ENCODE measurements around the gene PFDN1.

Gene PFDN1

DNA sequence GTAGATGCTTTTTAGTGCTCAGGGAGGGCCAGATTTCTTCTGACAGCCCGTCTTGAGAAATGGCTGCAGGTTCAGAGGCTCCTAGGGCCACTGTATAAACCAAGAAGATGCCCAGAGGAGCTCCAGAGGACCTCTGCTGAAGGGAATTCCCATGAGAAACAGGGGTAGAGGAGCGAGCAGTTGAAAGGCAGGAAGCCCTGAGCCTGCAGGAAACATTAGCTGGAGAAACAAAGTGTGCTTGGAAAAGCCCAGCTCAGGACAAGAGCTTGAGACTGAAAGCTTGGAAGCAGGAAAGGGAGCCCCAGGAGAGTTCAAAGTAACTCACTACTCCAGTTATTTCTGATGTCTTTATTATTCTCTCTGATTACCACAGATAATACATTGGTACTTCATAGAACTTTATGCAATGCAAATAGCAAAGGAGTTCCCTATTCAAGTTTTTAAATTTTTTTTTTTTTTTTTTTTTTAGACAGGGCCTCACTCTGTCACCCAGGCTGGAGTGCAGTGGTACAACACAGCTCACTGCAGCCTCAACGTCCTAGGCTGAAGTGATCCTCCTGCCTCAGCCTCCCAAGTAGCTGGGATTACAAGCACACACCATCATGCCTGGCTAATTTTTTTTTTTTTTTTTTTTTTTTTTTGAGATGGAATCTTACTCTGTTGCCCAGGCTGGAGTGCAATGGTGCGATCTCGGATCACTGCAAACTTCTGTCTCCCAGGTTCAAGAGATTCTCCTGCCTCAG is 27.0 kb upstream of the PFDN1 start:
- Histone ChIP-seq H3K4me2 (ENCODE audit: low read length) (no peak overlapping the region), H3K27me3 (ENCODE audit: control insufficient read depth, low read length) (peaks cover 17% of the 10 kb centered on the region), H3K36me3 (ENCODE audit: control insufficient read depth, low read length) (no peaks in the 10 kb centered on the region), H4K20me1 (ENCODE audit: control insufficient read depth, insufficient read depth, low read depth, low read length) (no peaks in the 10 kb centered on the region), H3K9me2 (replicated peaks; ENCODE audit: control insufficient read depth, low read length) (no peaks in the 10 kb centered on the region), H3K27ac (ENCODE audit: low read depth, low read length) (no peak overlapping the region), H3K4me1 (ENCODE audit: control insufficient read depth, low read length) (no peaks in the 10 kb centered on the region), H3K4me3 (ENCODE audit: low read length) (no peak overlapping the region), H3K9me3 (ENCODE audit: control insufficient read depth, insufficient read depth, low read length) (no peaks in the 10 kb centered on the region), H3K79me2 (ENCODE audit: control insufficient read depth, low read length) (no peaks in the 10 kb centered on the region), H3F3A (ENCODE audit: control insufficient read depth, insufficient read depth) (no peaks in the 10 kb centered on the region)
- no peak for TF ChIP-seq EZH2phosphoT487 (IDR thresholded peaks at IDR 0.05; ENCODE audit: borderline replicate concordance, low read length)
- TF ChIP-seq, protein P1, sequence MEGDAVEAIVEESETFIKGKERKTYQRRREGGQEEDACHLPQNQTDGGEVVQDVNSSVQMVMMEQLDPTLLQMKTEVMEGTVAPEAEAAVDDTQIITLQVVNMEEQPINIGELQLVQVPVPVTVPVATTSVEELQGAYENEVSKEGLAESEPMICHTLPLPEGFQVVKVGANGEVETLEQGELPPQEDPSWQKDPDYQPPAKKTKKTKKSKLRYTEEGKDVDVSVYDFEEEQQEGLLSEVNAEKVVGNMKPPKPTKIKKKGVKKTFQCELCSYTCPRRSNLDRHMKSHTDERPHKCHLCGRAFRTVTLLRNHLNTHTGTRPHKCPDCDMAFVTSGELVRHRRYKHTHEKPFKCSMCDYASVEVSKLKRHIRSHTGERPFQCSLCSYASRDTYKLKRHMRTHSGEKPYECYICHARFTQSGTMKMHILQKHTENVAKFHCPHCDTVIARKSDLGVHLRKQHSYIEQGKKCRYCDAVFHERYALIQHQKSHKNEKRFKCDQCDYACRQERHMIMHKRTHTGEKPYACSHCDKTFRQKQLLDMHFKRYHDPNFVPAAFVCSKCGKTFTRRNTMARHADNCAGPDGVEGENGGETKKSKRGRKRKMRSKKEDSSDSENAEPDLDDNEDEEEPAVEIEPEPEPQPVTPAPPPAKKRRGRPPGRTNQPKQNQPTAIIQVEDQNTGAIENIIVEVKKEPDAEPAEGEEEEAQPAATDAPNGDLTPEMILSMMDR (IDR thresholded peaks at IDR 0.05; ENCODE audit: low read depth, low read length, poor library complexity, severe bottlenecking): no peak

DNA sequence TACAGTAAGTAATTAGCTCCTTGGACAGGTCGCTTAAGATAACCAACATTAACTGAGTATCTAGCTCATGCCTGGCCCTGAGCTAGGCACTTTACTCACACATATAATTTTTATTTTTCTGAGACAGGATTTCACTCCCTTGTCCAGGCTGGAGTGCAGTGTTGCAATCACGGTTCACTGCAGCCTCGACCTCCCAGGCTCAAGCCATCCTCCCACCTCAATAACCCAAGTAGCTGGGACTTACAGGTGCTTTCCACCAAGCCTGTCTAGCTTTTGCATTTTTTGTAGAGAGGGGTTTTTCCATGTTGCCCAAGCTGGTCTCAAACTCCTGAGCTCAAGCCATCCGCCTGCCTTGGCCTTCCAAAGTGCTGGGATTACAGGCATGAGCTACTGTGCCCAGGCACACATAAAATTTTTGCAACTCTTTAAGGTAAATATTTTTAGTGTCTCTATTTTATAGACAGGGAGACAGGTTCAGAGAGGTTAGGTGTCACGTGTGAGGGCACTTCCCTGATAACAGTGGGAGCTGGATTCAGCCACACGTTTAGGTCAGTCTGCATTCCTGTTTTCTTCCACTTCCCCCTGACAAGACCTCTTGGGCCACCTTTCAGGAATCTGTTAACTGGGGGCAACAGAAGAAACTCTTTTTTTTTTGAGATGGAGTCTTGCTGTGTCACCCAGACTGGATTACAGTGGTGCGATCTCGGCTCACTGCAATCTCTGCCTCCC is 25.3 kb upstream of the PFDN1 start:
- Histone ChIP-seq H3F3A (ENCODE audit: control insufficient read depth, insufficient read depth) (no peaks in the 10 kb centered on the region), H3K9me3 (ENCODE audit: control insufficient read depth, insufficient read depth, low read length) (no peaks in the 10 kb centered on the region), H3K4me1 (ENCODE audit: control insufficient read depth, low read length) (no peaks in the 10 kb centered on the region), H3K4me2 (ENCODE audit: low read length) (no peak overlapping the region), H3K27me3 (ENCODE audit: control insufficient read depth, low read length) (peaks cover 17% of the 10 kb centered on the region), H3K27ac (ENCODE audit: low read depth, low read length) (no peak overlapping the region), H3K36me3 (ENCODE audit: control insufficient read depth, low read length) (no peaks in the 10 kb centered on the region), H3K79me2 (ENCODE audit: control insufficient read depth, low read length) (no peaks in the 10 kb centered on the region), H3K4me3 (ENCODE audit: low read length) (no peak overlapping the region), H4K20me1 (ENCODE audit: control insufficient read depth, insufficient read depth, low read depth, low read length) (no peaks in the 10 kb centered on the region), H3K9me2 (replicated peaks; ENCODE audit: control insufficient read depth, low read length) (no peaks in the 10 kb centered on the region)
- TF ChIP-seq, protein P1 (IDR thresholded peaks at IDR 0.05; ENCODE audit: low read depth, low read length, poor library complexity, severe bottlenecking): no peak
- TF ChIP-seq EZH2phosphoT487 (IDR thresholded peaks at IDR 0.05; ENCODE audit: borderline replicate concordance, low read length): no peak

DNA sequence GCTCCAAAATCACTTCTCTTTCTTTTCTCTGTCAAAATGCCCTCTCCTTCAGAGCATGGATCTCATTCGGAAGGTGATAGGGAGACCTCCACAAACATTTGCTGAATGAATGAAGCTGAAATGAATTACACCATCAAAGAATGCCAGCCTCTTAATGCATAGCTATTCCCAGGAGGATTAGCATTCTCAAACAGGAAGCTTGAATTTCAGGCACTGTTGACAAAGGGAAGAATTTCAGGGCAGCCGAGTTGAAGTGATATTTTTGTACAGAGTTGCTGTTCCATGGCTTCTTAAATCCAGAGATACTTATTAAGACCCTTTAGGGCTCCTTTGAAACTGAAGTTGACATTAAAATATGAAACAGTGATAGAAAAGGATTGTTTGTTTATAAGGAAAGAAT is 24.7 kb upstream of the PFDN1 start:
- no peaks in the 10 kb centered on the region for H3F3A ChIP-seq (ENCODE audit: control insufficient read depth, insufficient read depth)
- no peak overlapping the region for H3K27ac ChIP-seq (ENCODE audit: low read depth, low read length)
- H3K4me3 ChIP-seq (ENCODE audit: low read length): no peak overlapping the region

More for the DNA sequence above, 24.7 kb upstream of the PFDN1 start:
- no peaks in the 10 kb centered on the region for H3K4me1 ChIP-seq (ENCODE audit: control insufficient read depth, low read length)
- H3K79me2 ChIP-seq (ENCODE audit: control insufficient read depth, low read length): no peaks in the 10 kb centered on the region
- H4K20me1 ChIP-seq (ENCODE audit: control insufficient read depth, insufficient read depth, low read depth, low read length): no peaks in the 10 kb centered on the region
- H3K9me3 ChIP-seq (ENCODE audit: control insufficient read depth, insufficient read depth, low read length): no peaks in the 10 kb centered on the region
- no peak overlapping the region for H3K4me2 ChIP-seq (ENCODE audit: low read length)
- H3K9me2 ChIP-seq (replicated peaks; ENCODE audit: control insufficient read depth, low read length): no peaks in the 10 kb centered on the region
- TF ChIP-seq, protein P1 (IDR thresholded peaks at IDR 0.05; ENCODE audit: low read depth, low read length, poor library complexity, severe bottlenecking): no peak
- TF ChIP-seq EZH2phosphoT487 (IDR thresholded peaks at IDR 0.05; ENCODE audit: borderline replicate concordance, low read length): no peak
- H3K27me3 ChIP-seq (ENCODE audit: control insufficient read depth, low read length): peaks cover 17% of the 10 kb centered on the region
- H3K36me3 ChIP-seq (ENCODE audit: control insufficient read depth, low read length): no peaks in the 10 kb centered on the region
